Stimulated activated CD8-positive, alpha-beta memory T cell treated with anti-CD3 and anti-CD28 coated beads, Interleukin-4, amount 100 ng/mL, for 1 hour (primary cell): ENCODE results near the gene MAML3.

Experiments
- DNase-seq, 2 donors: peaks; one replicate each; pipeline ENCODE4 v3.0.0-alpha.2; 2020; ENCODE audit warnings: low read depth in 2 of 2, low spot score in 1 of 2

MAML3 gene

DNA sequence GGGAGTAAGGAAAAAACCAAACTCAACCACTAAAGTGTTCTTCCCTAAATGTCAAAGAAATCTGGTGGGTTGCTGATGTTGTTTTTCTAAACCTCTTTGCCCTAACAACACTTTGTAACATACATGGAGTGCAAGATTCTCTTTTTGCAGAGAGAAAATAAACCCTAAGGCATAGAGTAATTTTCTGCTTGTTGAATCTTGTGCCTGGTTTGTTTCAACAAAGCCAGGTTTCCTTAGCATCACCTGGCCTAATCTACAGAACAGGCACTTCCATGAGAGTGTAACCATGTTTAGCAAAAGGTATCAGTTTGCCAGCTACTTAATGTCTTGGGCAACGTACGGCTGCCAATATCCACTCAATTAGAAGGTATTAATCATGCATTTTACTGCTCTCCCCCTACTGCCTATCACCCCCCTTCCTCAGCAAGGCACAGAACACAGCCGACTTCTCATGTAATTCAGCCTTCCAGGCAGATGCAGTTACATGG lies 219.2 kb downstream of the MAML3 start:
- no peak for DNase-seq

DNA sequence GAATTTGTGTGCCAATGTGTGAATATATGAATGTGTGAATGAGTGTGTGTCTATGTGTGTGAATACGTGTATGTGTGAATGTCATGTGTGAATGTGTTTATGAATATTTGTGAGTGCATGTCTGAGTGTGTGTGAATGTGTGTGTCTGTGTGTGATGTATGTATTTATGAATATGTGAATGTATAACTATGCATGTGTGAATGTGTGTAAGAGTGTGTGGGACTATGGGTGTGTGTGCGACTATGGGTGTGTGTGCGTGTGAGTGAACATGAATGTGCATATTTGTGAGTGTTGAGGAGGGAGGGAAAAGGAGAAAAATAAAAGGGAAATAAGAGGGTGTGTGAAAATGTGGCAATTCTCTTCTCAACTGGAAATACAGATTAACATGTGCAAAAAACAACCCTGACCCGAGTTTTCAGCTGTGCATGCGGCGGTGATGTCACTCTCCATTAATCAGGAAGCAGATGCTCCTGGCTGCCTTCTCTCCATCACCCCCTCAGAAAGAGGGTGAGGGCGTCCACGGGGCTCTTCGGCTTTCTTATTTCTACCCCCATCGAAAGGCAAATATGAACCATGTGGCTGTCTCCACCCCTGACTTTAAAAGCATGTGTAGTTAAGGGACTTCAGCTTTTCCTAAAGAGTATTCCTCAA lies 219.8 kb downstream of the MAML3 start:
- DNase-seq = no peak

DNA sequence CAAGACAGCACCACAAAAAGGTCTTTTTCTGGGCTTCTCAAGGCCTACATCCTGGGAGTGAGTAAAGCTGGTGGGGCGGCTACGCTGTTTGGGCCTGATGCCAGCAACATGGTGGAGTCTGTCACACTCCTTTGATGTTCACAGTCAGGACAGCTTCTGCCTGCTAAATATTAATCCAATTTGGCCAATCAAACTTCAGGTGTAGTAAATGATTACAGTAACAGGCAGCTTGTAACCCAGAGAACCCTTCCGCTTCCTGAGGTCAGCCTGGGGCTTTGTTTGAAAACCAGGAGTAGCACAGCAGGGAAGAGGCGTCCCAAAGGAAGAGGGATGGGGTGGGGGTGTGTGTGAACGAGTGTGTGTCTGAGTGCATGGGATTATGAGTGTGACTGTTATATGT lies 220.4 kb downstream of the MAML3 start:
- no peak for DNase-seq

DNA sequence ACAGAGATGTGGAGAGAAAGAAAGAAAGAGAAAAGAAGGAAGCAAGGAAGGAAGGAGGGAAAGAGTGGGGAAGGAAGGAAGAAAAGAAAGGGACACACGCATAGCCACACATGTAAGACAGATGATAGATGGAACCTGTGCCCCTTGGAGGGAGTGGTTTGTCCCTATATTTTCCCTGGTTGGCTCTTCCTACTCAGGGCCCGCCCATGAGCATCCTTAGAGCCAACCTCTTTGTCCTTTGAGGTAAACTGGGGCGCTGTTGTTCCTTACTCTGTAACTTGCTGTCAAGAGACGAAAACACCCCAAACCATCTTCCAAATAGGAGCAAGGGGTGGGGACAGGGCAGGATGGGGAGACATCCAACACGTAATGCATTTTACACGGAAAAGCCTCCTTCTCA lies 220.9 kb downstream of the MAML3 start:
- no peak for DNase-seq

GRCh38 chr4:139924782-139925181 lies 229.2 kb downstream of the MAML3 start:
- no peak for DNase-seq

DNA sequence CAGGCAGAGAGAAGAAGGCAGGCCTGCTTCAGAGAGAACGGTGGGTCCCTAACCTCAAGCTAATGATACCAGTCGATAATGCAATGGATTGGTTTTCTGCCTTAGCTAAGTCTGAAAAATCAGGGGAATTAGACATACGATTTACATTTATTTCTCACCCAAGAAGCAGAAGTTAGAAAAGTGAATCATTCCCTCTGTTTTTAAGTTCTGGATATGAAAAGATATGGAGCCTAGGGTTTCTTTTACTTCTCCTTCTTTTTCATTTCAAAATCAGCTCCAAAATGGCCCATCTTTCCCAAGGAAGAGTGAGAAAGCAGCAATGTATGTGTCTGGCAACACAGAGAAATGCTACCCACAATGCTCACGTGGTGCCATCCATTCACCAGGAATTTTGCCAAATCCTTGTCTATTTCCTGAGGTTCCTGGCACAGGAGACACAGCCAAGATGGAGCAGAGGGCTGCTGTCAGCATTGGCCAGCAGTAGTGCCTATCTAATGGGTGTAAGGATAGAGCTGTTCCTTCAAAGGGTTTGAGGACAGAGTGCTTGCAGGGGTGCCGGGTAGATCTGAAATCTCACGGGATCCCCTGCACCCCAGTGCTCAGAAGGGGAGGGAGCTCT lies 231.5 kb downstream of the MAML3 start:
- DNase-seq = no peak

GRCh38 chr4:139921429-139922184 lies 232.4 kb downstream of the MAML3 start:
- no peak for DNase-seq

DNA sequence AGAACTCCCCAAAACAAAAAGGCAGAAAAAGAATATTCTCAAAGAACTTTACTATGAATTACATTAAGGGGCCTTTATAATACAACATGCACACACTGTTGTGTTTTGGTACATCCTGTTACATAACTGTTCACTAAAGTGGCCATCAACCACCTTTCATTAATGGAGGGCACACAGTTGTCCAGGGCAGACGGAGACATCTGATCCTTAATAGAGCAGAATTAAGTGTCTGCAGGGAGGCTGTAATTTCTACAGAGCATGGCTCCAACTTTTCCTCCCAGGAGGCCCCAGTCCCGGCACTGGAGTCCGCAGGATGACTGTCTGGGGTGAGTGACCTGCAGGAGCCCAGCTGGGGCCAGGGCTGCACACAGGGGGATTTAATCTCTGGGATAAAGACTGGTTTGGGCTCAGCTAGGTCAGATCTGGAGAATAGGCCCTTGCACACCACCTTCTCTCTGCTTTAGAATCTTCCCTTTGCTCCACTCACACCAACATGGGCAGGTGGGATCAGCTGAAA lies 233.4 kb downstream of the MAML3 start:
- no peak for DNase-seq

DNA sequence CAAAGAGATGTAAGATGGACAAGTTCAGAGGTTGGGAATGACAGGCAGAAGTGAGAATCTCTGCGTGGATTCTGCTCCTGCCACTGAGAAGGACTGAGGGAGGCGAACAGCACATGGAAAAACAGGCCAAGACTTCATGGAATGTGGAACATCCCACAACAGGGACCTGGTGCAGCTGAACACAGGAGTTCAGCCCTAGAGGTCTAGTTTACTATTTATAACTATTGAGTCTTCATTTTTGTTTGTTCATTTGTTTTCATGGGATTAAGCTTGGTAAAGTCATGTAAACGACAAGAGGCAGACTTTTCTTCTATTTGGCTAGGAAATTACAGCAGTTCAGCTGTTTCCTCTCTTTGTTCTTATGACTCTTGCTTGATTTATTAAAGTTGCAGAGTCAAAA lies 234.5 kb downstream of the MAML3 start:
- no peak for DNase-seq

DNA sequence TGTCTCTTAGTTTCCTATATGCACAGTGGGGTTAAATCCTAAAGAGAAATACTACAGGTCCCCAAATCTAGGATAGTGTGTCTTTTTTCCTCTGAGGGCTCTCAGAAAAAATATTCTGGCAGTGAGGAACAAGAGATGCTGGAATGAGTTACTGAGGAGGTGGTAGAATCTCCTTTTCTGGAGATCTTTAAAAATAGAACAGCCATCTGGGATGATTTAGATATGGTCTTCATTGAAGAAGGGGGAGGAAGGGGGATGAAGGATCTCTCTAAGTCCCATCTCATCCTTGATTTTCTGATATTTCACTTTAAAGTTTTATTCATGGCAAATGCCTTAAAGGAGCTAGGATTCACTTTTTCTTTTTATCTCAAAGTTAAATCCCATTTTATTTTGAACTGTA lies 235.0 kb downstream of the MAML3 start:
- DNase-seq = no peak

DNA sequence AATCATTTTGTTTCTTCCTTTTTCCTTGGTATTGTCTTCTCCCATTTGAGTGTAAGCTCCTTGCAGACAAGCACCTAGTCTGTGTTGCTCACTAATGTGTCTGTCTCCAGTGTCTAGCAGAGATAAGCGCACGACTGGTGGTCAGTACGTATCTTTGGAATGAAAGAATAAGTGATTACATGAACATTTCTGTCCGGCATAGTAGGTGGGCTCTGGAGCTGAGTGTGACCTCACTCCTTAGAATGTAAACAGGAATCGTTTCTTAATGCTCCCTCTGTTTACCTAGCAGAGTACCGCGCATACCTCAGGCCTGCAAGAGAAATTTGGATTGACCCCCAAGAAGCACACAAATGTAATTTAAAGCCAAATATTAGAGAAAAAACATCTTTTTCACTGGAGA lies 235.4 kb downstream of the MAML3 start:
- no peak for DNase-seq

- no peak for DNase-seq
Measured at GRCh38 chr4:139917896-139918295, 236.1 kb downstream of the MAML3 start.

DNA sequence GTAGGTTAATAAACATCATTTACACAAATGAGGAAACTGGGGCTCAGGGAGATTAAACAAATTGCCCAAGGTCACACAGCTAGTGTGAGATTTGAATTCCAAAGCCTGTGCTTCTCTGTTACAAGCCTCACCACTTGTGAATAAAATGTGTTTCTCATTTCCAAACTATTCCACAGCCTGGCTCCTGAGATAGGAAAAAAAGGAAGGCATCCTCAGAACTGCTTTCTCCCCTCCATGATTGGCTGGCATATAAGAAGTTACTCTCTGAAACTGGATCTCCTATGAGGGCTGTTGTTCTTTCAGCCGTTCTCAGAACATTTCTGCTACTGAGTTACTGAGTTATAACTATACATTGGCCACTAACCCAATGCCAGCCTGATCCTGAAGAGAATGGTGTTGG lies 237.9 kb downstream of the MAML3 start:
- DNase-seq = no peak

DNA sequence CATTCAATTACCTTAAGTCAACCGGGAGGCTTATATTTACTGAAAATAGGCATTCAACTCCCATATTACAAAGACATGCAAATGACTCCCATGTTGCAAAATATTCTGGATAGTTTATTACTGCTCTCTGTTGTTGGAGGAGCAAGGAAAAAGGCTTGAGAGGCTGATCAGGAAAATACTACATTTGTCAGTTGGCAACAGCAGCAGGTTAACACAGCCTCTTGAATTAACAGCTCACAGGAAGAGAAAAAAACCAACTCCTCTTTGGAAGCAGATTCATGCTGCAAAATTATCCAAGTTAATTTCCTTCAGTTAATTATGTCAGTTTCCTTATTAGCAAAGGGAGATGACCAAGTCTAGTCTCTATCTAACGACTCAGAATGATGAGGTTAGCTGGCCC lies 238.9 kb downstream of the MAML3 start:
- no peak for DNase-seq

DNA sequence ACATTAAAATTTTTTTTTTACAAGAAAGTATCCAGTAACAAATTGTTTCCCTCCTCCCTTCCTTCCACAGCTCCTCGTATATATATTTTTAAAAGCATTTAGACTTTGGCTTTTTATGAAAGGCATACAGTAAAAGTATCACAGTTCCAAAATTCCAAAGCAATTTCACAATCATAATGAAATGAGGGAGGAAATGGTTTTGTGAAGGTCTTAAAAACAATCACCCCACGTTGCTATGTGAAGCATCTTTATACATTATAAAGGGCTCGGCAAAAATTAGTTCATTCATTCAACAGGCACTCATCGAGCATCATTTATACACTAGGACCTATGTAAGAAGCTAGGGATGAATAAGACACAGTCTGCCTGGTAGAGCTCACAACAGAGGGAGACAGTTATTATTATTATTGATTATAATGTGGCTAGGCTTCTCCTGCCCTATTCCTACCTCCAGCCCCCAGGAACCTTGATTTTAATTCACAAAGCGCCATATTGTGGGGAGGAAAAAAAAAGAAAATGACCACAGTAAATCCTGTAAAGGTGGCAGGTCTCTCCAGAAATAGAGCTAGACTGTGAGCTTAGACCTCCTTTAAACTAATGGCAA lies 239.9 kb downstream of the MAML3 start:
- DNase-seq = no peak

DNA sequence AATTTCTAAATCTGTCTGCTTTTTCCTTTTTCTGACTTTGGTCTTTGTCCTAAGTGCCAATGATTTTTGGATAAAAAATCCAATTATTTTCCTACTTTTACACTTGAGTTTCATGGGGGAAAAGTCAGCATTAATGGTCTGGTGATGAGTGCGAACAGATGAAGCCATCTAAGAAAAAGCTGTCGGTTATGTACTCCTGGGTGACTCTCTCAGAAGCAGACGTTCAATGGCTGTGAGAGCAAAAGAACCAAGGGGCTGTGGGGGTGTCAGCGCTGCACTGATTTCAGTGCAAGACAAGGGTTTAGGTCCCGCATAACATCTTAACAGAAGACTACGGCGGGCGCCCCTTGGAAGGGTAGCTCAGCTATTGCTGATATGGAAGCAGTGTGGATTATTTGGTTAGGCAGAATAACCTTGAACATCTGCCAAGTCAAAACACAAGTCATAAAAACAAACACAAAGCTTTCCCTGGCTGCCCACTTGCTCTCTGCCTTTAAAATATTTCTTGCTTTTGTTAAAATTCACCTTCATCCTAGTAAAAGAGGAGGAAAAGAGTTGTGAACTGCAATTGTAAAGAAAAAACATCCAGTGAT lies 240.5 kb downstream of the MAML3 start:
- DNase-seq = no peak

DNA sequence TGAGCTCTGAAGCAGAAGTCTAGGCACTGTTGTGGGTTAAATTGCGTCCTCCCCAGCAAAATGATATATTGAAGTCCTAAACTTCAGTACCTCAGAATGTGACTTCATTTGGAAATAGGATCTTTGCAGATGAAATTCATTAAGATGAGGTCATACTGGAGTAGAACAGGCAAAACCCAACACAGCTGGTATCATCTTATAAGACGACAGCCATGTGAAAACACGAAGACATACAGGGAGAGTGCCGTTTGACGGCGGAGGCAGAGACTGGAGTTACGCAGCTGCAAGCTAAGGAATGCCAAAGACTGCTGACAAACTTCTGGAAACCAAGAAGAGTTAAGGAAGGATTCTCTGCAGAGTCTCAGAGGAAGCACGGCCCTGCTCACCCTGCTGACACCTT lies 241.5 kb downstream of the MAML3 start:
- DNase-seq = no peak

DNA sequence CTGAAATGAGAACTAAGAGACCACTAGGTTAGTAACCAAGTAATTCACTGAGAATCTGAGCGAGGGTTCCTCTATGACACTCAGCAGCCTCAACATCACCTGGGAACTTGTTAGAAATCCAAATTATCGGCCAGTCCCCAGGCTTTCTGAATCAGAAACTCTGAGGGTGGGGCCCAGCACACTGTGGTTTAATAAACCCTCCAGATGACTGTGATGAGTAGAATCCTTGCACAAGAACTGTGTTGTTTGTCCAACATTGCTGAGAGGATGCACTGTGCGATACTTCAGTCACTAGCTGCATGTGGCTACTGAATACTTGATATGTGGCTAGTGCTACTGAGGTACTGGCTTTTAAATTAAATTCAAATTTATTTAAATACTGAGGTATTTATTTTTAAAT lies 243.9 kb downstream of the MAML3 start:
- DNase-seq = no peak

- DNase-seq = no peak
Measured at GRCh38 chr4:139908636-139909437, 245.1 kb downstream of the MAML3 start.

- no peak for DNase-seq
Measured at GRCh38 chr4:139907001-139907809, 246.8 kb downstream of the MAML3 start.
